Prostate gland (tissue), 2 donors: ENCODE data around the gene ZNF415.

Experiments used
- POLR2A ChIP-seq: fragments of 450-650 bp; IDR thresholded peaks from one replicate; pipeline ENCODE4 v1.6.1; 2016; ENCODE audit warnings: antibody characterized with exemption, mild to moderate bottlenecking
- TF ChIP-seq, protein P1 (sequence below), 4 experiments: fragments of 200-600 bp in 2 of 4; fragments of 450-650 bp in 2 of 4; sonication (generic) in 2 of 4; IDR thresholded peaks; 1 replicate in 3 of 4; 2 replicates in 1 of 4; pipeline ENCODE4 v1.5.1; 2016 to 2019; ENCODE audit warnings: antibody characterized with exemption in 4 of 4, mild to moderate bottlenecking in 2 of 4, moderate library complexity in 2 of 4

DNA sequence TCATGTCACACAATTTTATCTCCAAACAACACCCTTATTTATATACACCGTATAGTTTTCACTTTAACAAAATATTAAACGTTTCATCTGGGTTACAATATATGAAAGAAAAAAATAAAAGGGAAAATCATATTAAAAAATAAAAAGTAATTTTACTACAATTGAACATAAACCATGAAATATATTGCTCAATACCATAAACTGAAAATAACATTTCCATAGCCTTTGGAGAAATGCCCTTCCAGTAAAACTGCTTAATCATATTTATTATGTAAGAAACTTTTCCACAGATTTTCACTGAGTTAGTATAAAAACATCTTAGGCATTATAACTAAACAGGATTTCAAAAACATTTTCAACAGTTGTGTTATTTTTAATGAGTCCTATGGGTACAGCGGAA lies 27.6 kb upstream of the ZNF415 start:
- TF ChIP-seq, protein P1, sequence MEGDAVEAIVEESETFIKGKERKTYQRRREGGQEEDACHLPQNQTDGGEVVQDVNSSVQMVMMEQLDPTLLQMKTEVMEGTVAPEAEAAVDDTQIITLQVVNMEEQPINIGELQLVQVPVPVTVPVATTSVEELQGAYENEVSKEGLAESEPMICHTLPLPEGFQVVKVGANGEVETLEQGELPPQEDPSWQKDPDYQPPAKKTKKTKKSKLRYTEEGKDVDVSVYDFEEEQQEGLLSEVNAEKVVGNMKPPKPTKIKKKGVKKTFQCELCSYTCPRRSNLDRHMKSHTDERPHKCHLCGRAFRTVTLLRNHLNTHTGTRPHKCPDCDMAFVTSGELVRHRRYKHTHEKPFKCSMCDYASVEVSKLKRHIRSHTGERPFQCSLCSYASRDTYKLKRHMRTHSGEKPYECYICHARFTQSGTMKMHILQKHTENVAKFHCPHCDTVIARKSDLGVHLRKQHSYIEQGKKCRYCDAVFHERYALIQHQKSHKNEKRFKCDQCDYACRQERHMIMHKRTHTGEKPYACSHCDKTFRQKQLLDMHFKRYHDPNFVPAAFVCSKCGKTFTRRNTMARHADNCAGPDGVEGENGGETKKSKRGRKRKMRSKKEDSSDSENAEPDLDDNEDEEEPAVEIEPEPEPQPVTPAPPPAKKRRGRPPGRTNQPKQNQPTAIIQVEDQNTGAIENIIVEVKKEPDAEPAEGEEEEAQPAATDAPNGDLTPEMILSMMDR (IDR thresholded peaks at IDR 0.05) = no peak
- no peak for TF ChIP-seq POLR2A
